Ovary (tissue), 3 donors: ENCODE results near the gene NOP9.

Source experiments
- CTCF ChIP-seq, 3 donors: fragments of 450-650 bp in 2 of 3; fragments of 200-600 bp in 1 of 3; IDR thresholded peaks; one replicate each; pipeline versions ENCODE4 v1.5.1 to v1.8.0; 2016 to 2022; ENCODE audit warnings: antibody characterized with exemption in 3 of 3, mild to moderate bottlenecking in 1 of 3
- EP300 ChIP-seq: sonication (generic); formaldehyde crosslinking; IDR thresholded peaks from one replicate; pipeline ENCODE4 v1.6.1; 2017; ENCODE audit warnings: antibody characterized with exemption
- donor health status: DM: no; HTN: no; CAD: no.

- TF ChIP-seq CTCF (IDR thresholded peaks at IDR 0.05) (no peak), EP300 (no peak)
Observed at GRCh38 chr14:24334431-24335291, 35.0 kb downstream of the NOP9 start, which contains the start of gene ADCY4.
